Astrocyte (in vitro differentiated cells and primary cell): ENCODE measurements around the gene LRRC7.

Experiments used
- EZH2 ChIP-seq: IDR thresholded peaks from 2 replicates; pipeline ENCODE4 v1.6.1; 2012; ENCODE audit warnings: mild to moderate bottlenecking, low read length, inconsistent platforms; ENCODE audit not compliant: insufficient read depth
- TF ChIP-seq, protein P1 (sequence below): IDR thresholded peaks from 2 replicates; pipeline ENCODE4 v1.5.1; 2011; ENCODE audit warnings: low read depth, mild to moderate bottlenecking, inconsistent platforms, low read length, moderate library complexity; ENCODE audit not compliant: insufficient read depth

DNA sequence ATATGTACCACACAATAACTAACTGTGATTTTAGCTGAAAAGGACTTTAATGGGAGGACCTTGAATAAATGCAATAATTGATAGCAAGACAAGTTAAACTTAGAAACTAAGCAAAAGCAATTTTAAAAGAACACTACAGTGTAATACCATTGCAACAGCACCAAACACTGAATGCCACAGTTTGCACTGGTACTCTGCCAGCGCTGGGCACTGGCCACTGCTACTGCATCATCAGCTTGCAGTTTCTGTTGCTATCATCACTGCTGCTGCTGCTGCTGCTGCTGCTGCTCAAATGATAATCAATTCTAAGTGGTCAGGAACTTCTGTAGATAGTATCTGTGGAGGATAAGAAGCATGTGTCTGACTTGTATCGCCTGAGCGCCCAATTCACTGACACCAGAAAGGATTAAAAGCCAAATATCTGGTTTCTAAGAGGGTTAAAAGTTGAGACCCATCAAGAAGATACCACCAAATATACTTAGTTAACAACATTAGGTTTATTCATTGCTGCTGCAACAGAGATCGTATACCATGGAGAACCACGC is 330.8 kb downstream of the LRRC7 start:
- TF ChIP-seq, protein P1, sequence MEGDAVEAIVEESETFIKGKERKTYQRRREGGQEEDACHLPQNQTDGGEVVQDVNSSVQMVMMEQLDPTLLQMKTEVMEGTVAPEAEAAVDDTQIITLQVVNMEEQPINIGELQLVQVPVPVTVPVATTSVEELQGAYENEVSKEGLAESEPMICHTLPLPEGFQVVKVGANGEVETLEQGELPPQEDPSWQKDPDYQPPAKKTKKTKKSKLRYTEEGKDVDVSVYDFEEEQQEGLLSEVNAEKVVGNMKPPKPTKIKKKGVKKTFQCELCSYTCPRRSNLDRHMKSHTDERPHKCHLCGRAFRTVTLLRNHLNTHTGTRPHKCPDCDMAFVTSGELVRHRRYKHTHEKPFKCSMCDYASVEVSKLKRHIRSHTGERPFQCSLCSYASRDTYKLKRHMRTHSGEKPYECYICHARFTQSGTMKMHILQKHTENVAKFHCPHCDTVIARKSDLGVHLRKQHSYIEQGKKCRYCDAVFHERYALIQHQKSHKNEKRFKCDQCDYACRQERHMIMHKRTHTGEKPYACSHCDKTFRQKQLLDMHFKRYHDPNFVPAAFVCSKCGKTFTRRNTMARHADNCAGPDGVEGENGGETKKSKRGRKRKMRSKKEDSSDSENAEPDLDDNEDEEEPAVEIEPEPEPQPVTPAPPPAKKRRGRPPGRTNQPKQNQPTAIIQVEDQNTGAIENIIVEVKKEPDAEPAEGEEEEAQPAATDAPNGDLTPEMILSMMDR, result no peak
- TF ChIP-seq EZH2, result no peak
